CD14-positive monocyte (primary cell): ENCODE measurements around the gene SLC6A18. TPM values are rescaled to one million over a fixed set of nuclear protein-coding genes. Genes with fewer than 3 reads are reported as not detected.

Experiments used
- DNase-seq, 3 donors: peaks; one replicate each; pipeline ENCODE4 v3.0.0-alpha.2; 2011 to 2022
- H2AFZ ChIP-seq: 2 replicates; pipeline ENCODE4 v1.6.0; 2012; ENCODE audit warnings: mild to moderate bottlenecking, low read depth, low read length, inconsistent platforms; ENCODE audit not compliant: insufficient read depth, poor library complexity, severe bottlenecking
- H3K27ac ChIP-seq, 2 donors: 1 replicate in 1 of 2; 2 replicates in 1 of 2; pipeline ENCODE4 v1.5.1; 2012 to 2013; ENCODE audit warnings: low read length in 2 of 2, control low read depth in 1 of 2, inconsistent platforms in 1 of 2, low read depth in 1 of 2, mild to moderate bottlenecking in 1 of 2
- H3K27me3 ChIP-seq, 2 donors: one replicate each; pipeline versions ENCODE4 v1.6.0 to v1.6.1; 2011 to 2013; ENCODE audit warnings: low read length in 2 of 2; ENCODE audit not compliant: control insufficient read depth in 2 of 2, insufficient read depth in 2 of 2
- H3K36me3 ChIP-seq, 2 donors: replicated peaks in 1 of 2; 1 replicate in 1 of 2; 2 replicates in 1 of 2; pipeline versions ENCODE4 v1.5.1 to v1.6.1; 2012 to 2013; ENCODE audit warnings: low read length in 2 of 2, control low read depth in 1 of 2, inconsistent platforms in 1 of 2, mild to moderate bottlenecking in 1 of 2; ENCODE audit not compliant: insufficient read depth in 2 of 2, control insufficient read depth in 1 of 2
- H3K4me1 ChIP-seq, 2 donors: 1 replicate in 1 of 2; 2 replicates in 1 of 2; pipeline versions ENCODE4 v1.5.1 to v1.6.1; 2012 to 2013; ENCODE audit warnings: low read length in 2 of 2, control low read depth in 1 of 2, inconsistent platforms in 1 of 2, mild to moderate bottlenecking in 1 of 2, moderate library complexity in 1 of 2; ENCODE audit not compliant: insufficient read depth in 2 of 2, control insufficient read depth in 1 of 2
- H3K4me2 ChIP-seq: replicated peaks from 2 replicates; pipeline ENCODE3; 2012; ENCODE audit warnings: low read length, moderate library complexity, mild to moderate bottlenecking; ENCODE audit not compliant: poor library complexity, severe bottlenecking; ENCODE audit errors: extremely low read depth
- H3K4me3 ChIP-seq, 3 experiments: fragments of 200-600 bp in 1 of 3; sonication (generic) in 1 of 3; replicated peaks in 1 of 3; 1 replicate in 2 of 3; 2 replicates in 1 of 3; pipeline ENCODE4 v1.5.1; 2011 to 2013; ENCODE audit warnings: low read length in 3 of 3, mild to moderate bottlenecking in 3 of 3, control low read depth in 2 of 3, low read depth in 2 of 3, inconsistent platforms in 1 of 3, moderate library complexity in 1 of 3
- H3K79me2 ChIP-seq: 2 replicates; pipeline ENCODE4 v1.6.0; 2012; ENCODE audit warnings: mild to moderate bottlenecking, control low read depth, inconsistent platforms, low read length, moderate library complexity; ENCODE audit not compliant: insufficient read depth
- H3K9ac ChIP-seq: 2 replicates; pipeline ENCODE4 v1.6.0; 2017; ENCODE audit warnings: low read length, mild to moderate bottlenecking; ENCODE audit not compliant: insufficient read depth, poor library complexity, severe bottlenecking
- H3K9me3 ChIP-seq, 2 donors: replicated peaks in 1 of 2; 1 replicate in 1 of 2; 2 replicates in 1 of 2; pipeline versions ENCODE4 v1.5.1 to v1.6.1; 2012 to 2013; ENCODE audit warnings: low read length in 2 of 2, control low read depth in 1 of 2; ENCODE audit not compliant: control insufficient read depth in 1 of 2, insufficient read depth in 1 of 2
- H4K20me1 ChIP-seq: 2 replicates; pipeline ENCODE4 v1.6.0; 2012; ENCODE audit warnings: mild to moderate bottlenecking, low read length, control low read depth, moderate library complexity; ENCODE audit not compliant: insufficient read depth
- H3K27ac Mint-ChIP-seq, 7 donors: one replicate each; pipeline ENCODE4 v1.8.0; 2020; ENCODE audit warnings: mild to moderate bottlenecking in 7 of 7, mixed read lengths in 7 of 7, moderate library complexity in 6 of 7, inconsistent platforms in 2 of 7
- H3K27me3 Mint-ChIP-seq, 3 donors: one replicate each; pipeline ENCODE4 v1.8.0; 2021 to 2022; ENCODE audit warnings: low read depth in 3 of 3, mild to moderate bottlenecking in 3 of 3, mixed read lengths in 3 of 3, moderate library complexity in 3 of 3, inconsistent platforms in 1 of 3
- H3K36me3 Mint-ChIP-seq, 2 donors: one replicate each; pipeline ENCODE4 v1.8.0; 2020; ENCODE audit warnings: mixed read lengths in 2 of 2, inconsistent platforms in 1 of 2, mild to moderate bottlenecking in 1 of 2
- H3K4me1 Mint-ChIP-seq: one replicate; pipeline ENCODE4 v1.8.0; 2020; ENCODE audit warnings: mild to moderate bottlenecking, mixed read lengths
- H3K4me3 Mint-ChIP-seq, 2 donors: one replicate each; pipeline ENCODE4 v1.8.0; 2020; ENCODE audit warnings: mild to moderate bottlenecking in 2 of 2, mixed read lengths in 2 of 2, moderate library complexity in 1 of 2
- H3K9me3 Mint-ChIP-seq, 7 donors: one replicate each; pipeline ENCODE4 v1.8.0; 2020 to 2022; ENCODE audit warnings: mixed read lengths in 7 of 7, mild to moderate bottlenecking in 6 of 7, moderate library complexity in 6 of 7, inconsistent platforms in 2 of 7
- CTCF ChIP-seq: fragments of 200-600 bp; IDR thresholded peaks from one replicate; pipeline ENCODE4 v1.8.0; 2022; ENCODE audit warnings: antibody characterized with exemption, mild to moderate bottlenecking
- WGBS: methylation state at CpG from one replicate; pipeline ENCODE4 v1.1.5; 2013; ENCODE audit warnings: missing lambda C conversion rate; ENCODE audit not compliant: insufficient coverage; 5-methylcytosine and 5-hydroxymethylcytosine counted together
- intact Hi-C, 2 donors: fragments of 100-400 bp; cut with micrococcal nuclease; formaldehyde crosslinking; loops; one replicate each; pipeline versions ENCODE4 v1.15.0 to v1.15.1; 2023
- polyA plus RNA-seq, 3 donors: library from polyadenylated mRNA; depleted of rRNA in 1 of 3; unstranded in 2 of 3; stranded (reverse) in 1 of 3; fragments of 300-500 nt in 2 of 3; fragments of >200 nt in 1 of 3; fragmentation: Illumina TruSeq in 2 of 3; gene quantifications; 1 replicate in 2 of 3; 2 replicates in 1 of 3; pipeline ENCODE4 v1.2.3, GENCODE V29; 2012 to 2021

SLC6A18 gene
- polyA plus RNA-seq, 3 donors: not detected

GRCh38 chr5:1222147-1222546 is 3.0 kb upstream of the SLC6A18 start:
- Histone ChIP-seq H3K79me2 (no peaks in the 10 kb centered on the region), H3K4me3 (no peak overlapping the region), H3K9ac (no peak overlapping the region), H3K36me3 (no peaks in the 10 kb centered on the region), H3K4me1 (no peaks in the 10 kb centered on the region), H3K27ac (no peak overlapping the region), H3K9me3 (no peaks in the 10 kb centered on the region), H3K27me3 (no peaks in the 10 kb centered on the region), H2AFZ (no peak overlapping the region), H4K20me1 (no peaks in the 10 kb centered on the region), H3K4me2 (no peak overlapping the region)
- H3K4me1 Mint-ChIP-seq: no peaks in the 10 kb centered on the region
- peaks cover 0 to 2% (median 0%) of the 10 kb centered on the region in 7 donors for H3K9me3 Mint-ChIP-seq
- H3K27ac Mint-ChIP-seq: no peak overlapping the region
- 96% methylated on average over 9 of the region's 9 CpGs for WGBS
- TF ChIP-seq CTCF: no peak
- H3K4me3 Mint-ChIP-seq: no peak overlapping the region
- H3K27me3 Mint-ChIP-seq: peaks cover 2 to 7% (median 5%) of the 10 kb centered on the region in 3 donors
- intact Hi-C loops: no loop called here
- no peaks in the 10 kb centered on the region for H3K36me3 Mint-ChIP-seq
- DNase-seq: no peak

GRCh38 chr5:1222621-1223277 is 2.4 kb upstream of the SLC6A18 start:
- Mint-ChIP-seq H3K27ac (no peak overlapping the region), H3K36me3 (no peaks in the 10 kb centered on the region), H3K4me1 (no peaks in the 10 kb centered on the region), H3K9me3 (peaks cover 0 to 2% (median 0%) of the 10 kb centered on the region in 7 donors), H3K4me3 (no peak overlapping the region), H3K27me3 (peaks cover 4 to 7% (median 5%) of the 10 kb centered on the region in 3 donors)
- Histone ChIP-seq H3K9ac (no peak overlapping the region), H2AFZ (no peak overlapping the region), H3K27me3 (no peaks in the 10 kb centered on the region), H3K4me2 (no peak overlapping the region), H3K36me3 (no peaks in the 10 kb centered on the region), H3K79me2 (no peaks in the 10 kb centered on the region), H4K20me1 (no peaks in the 10 kb centered on the region), H3K4me3 (no peak overlapping the region), H3K27ac (no peak overlapping the region), H3K9me3 (no peaks in the 10 kb centered on the region), H3K4me1 (no peaks in the 10 kb centered on the region)
- whole genome bisulfite sequencing: 92% methylated on average over 14 of the region's 27 CpGs
- no peak for DNase-seq
- TF ChIP-seq CTCF: no peak
- intact Hi-C loops: no loop called here
